Duodenal mucosa (tissue), 2 donors: ENCODE data around the gene MRPL38.

Experiments
- H3K27ac ChIP-seq: one replicate; pipeline ENCODE4 v1.7.0; 2013; ENCODE audit warnings: low read depth, low read length
- H3K27me3 ChIP-seq, 2 donors: one replicate each; pipeline ENCODE4 v1.7.0; 2013; ENCODE audit warnings: low read length in 2 of 2, control low read depth in 1 of 2; ENCODE audit not compliant: insufficient read depth in 2 of 2, control insufficient read depth in 1 of 2
- H3K36me3 ChIP-seq, 2 donors: one replicate each; pipeline ENCODE4 v1.7.0; 2013; ENCODE audit warnings: low read length in 2 of 2, control low read depth in 1 of 2; ENCODE audit not compliant: insufficient read depth in 2 of 2, control insufficient read depth in 1 of 2
- H3K4me1 ChIP-seq, 2 donors: one replicate each; pipeline ENCODE4 v1.7.0; 2013; ENCODE audit warnings: low read length in 2 of 2, control low read depth in 1 of 2; ENCODE audit not compliant: insufficient read depth in 2 of 2, control insufficient read depth in 1 of 2
- H3K4me3 ChIP-seq, 2 donors: one replicate each; pipeline ENCODE4 v1.7.0; 2013; ENCODE audit warnings: low read length in 2 of 2, low read depth in 1 of 2
- H3K9ac ChIP-seq, 2 donors: one replicate each; pipeline ENCODE4 v1.7.0; 2013; ENCODE audit warnings: low read length in 2 of 2, low read depth in 1 of 2
- H3K9me3 ChIP-seq, 2 donors: one replicate each; pipeline ENCODE4 v1.7.0; 2013; ENCODE audit warnings: low read length in 2 of 2, control low read depth in 1 of 2; ENCODE audit not compliant: control insufficient read depth in 1 of 2

Gene MRPL38

DNA sequence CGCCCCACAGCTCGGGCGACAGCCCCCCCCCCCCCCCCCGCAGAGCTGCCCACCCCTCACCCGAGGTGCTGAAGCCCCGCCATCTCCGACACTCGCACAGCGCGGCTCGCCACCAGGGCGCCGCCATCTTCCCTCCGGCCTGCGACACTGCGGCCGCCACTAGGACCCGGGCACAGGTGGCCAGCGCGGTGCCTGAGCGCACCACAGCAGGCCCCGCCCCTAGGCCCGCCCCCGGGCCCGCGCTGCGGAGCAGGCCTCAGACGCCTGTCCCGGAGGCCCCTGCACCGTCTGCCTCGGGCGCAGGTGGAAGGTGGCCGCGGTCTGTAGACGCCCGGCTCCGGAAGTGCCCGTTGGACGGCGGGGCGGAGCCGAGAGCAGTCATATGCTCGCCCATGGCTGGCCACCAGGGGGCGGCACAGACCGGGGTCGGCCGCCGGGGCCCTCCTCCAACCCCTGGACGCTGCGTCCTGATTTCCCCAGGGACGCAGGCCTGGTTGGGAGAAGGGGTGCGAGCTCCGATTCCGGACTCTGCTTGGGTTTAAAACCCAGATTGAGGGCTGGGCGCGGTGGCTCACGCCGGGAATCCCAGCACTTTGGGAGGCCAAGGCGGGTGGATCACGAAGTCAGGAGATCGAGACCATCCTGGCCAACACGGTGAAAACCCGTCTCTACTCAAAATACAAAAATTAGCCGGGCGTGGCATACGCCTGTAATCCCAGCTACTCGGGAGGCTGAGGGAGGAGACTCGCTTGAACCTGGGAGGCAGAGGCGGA, at the start of gene MRPL38:
Gene MRPL38, minus strand, starts transcription at position 136 of the 773 bp plus-strand sequence. Its CDS starts 9 bp downstream, at position 127.
- no peaks in the 10 kb centered on the region for H3K27me3 ChIP-seq
- peaks cover 13 to 25% of the 10 kb centered on the region in 2 donors for H3K36me3 ChIP-seq
- H3K9ac ChIP-seq: peak within 1 kb of the TSS; percentile 56 to 74
- peak within 1 kb of the TSS; percentile 63 to 85 for H3K4me3 ChIP-seq
- no peaks in the 10 kb centered on the region for H3K9me3 ChIP-seq
- peaks cover 16 to 21% of the 10 kb centered on the region in 2 donors for H3K4me1 ChIP-seq
- H3K27ac ChIP-seq: peak within 1 kb of the TSS; percentile 87

GRCh38 chr17:75950855-75951554, 46.3 kb upstream of the MRPL38 start:
- Histone ChIP-seq H3K9ac (no peak overlapping the region), H3K4me3 (no peak overlapping the region), H3K4me1 (no peaks in the 10 kb centered on the region), H3K36me3 (peaks cover 57 to 86% of the 10 kb centered on the region in 2 donors), H3K9me3 (no peaks in the 10 kb centered on the region), H3K27me3 (no peaks in the 10 kb centered on the region), H3K27ac (no peak overlapping the region)

GRCh38 chr17:75950421-75950820, 45.7 kb upstream of the MRPL38 start:
- H3K9ac ChIP-seq: no peak overlapping the region
- H3K27me3 ChIP-seq: no peaks in the 10 kb centered on the region
- H3K36me3 ChIP-seq: peaks cover 55 to 85% of the 10 kb centered on the region in 2 donors
- H3K4me1 ChIP-seq: no peaks in the 10 kb centered on the region
- no peak overlapping the region for H3K4me3 ChIP-seq
- no peaks in the 10 kb centered on the region for H3K9me3 ChIP-seq
- H3K27ac ChIP-seq: no peak overlapping the region

DNA sequence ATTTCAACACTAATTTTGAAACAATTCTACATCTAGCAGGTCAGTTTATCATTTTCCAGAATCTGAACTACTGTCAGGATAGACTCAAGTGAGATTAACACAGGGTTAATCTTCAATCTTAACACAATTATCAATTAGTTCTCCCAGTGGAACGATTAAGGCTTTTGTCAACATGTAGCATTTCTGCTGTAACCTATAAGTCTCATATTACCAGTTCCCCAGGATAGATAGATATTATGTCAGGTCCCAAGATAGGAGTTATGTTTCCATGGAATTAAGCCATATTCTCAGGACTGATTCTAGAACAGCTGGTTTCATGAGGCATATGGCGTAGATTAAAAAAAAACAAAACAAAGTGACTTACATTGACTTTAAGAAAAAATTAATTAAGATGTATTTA, 40.5 kb upstream of the MRPL38 start:
- Histone ChIP-seq H3K4me1 (peaks cover 5 to 7% of the 10 kb centered on the region in 2 donors), H3K27ac (no peak overlapping the region), H3K9me3 (no peaks in the 10 kb centered on the region), H3K36me3 (peaks cover 34 to 52% of the 10 kb centered on the region in 2 donors), H3K27me3 (no peaks in the 10 kb centered on the region), H3K9ac (no peak overlapping the region), H3K4me3 (no peak overlapping the region)

DNA sequence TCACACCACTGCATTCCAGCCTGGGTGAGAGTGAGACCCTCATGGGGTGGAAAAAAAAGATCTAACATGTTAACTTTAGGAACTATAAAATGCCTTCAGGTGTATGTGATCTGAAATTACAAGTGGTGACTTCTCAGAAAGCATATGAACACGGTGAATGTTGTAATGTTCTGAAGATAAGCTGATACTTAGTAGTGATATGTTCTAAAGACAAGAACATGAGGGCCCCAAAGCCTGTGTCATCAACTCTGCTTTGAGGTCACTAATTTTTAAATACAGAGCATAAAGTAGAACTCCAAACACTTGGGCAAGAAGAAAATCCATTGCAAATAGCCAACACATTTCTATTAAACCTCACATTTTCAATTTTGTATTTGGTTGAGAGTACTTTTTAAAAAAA, 38.8 kb upstream of the MRPL38 start:
- Histone ChIP-seq H3K36me3 (peaks cover 24 to 36% of the 10 kb centered on the region in 2 donors), H3K9ac (no peak overlapping the region)

DNA sequence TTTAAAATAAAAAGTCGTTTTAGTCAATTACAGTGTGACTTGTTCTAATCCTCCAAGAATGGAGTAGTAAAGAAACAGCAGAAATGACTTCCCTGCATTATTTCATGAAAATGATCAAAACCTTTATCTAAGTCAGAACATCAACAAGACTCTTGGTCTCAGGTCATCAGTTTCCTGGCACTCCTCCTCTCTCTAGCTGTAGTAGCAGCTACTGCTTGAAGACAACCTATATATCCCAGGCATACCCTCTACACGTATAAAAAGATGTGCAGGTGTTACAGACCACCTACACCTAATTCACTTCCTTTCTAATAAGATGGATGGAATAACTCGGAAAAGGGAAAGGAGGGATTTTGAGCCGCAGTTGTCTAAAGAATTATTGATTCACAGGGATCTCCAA, 37.8 kb upstream of the MRPL38 start:
- H3K4me1 ChIP-seq: peaks cover 5 to 7% of the 10 kb centered on the region in 2 donors

More for the DNA sequence above, 38.8 kb upstream of the MRPL38 start:
- Histone ChIP-seq H3K9me3 (no peaks in the 10 kb centered on the region), H3K4me3 (no peak overlapping the region), H3K27ac (no peak overlapping the region), H3K4me1 (peaks cover 5 to 7% of the 10 kb centered on the region in 2 donors), H3K27me3 (no peaks in the 10 kb centered on the region)

DNA sequence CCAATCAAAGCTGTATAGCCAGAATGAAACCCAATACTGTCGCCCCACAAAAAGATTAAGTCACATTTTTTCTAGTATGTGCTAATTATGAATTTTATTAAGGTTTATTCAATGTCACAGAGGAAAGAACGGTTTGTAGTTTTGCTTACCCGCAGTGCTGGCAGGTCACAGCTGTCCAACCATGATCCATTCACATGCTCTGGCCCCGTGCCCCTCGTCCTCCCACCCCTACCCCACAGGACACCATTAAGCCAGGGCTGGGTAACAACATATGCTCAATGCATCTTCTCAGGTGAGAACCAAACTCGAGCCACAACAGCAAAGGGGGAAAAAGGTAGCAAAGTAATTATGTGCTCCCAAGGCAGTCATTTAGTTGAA, 36.7 kb upstream of the MRPL38 start:
- peaks cover 14 to 19% of the 10 kb centered on the region in 2 donors for H3K36me3 ChIP-seq
- peak overlapping the region; percentile 79 to 80 for H3K4me3 ChIP-seq
- H3K27ac ChIP-seq: no peak overlapping the region
- peak overlapping the region in 1 of 2 donors; percentile 46 for H3K9ac ChIP-seq
- no peaks in the 10 kb centered on the region for H3K27me3 ChIP-seq
- H3K4me1 ChIP-seq: peaks cover 5 to 7% of the 10 kb centered on the region in 2 donors
- no peaks in the 10 kb centered on the region for H3K9me3 ChIP-seq

More for the DNA sequence above, 37.8 kb upstream of the MRPL38 start:
- H3K27ac ChIP-seq: no peak overlapping the region
- H3K9me3 ChIP-seq: no peaks in the 10 kb centered on the region
- H3K4me3 ChIP-seq: no peak overlapping the region
- H3K36me3 ChIP-seq: peaks cover 18 to 26% of the 10 kb centered on the region in 2 donors
- no peak overlapping the region for H3K9ac ChIP-seq
- no peaks in the 10 kb centered on the region for H3K27me3 ChIP-seq

- Histone ChIP-seq H3K9ac (peak within 1 kb of the TSS; percentile 91 to 92), H3K27me3 (no peaks in the 10 kb centered on the region), H3K9me3 (no peaks in the 10 kb centered on the region), H3K27ac (peak within 1 kb of the TSS; percentile 56), H3K4me1 (peaks cover 5 to 7% of the 10 kb centered on the region in 2 donors), H3K4me3 (peak within 1 kb of the TSS; percentile 79 to 80), H3K36me3 (peaks cover 9 to 13% of the 10 kb centered on the region in 2 donors)
Observed at GRCh38 chr17:75940727-75941441, 36.2 kb upstream of the MRPL38 start, which contains the start of gene FBF1. Gene FBF1 (minus strand): TSS chr17:75941042. CDS start chr17:75938149, 2,893 bp downstream.

DNA sequence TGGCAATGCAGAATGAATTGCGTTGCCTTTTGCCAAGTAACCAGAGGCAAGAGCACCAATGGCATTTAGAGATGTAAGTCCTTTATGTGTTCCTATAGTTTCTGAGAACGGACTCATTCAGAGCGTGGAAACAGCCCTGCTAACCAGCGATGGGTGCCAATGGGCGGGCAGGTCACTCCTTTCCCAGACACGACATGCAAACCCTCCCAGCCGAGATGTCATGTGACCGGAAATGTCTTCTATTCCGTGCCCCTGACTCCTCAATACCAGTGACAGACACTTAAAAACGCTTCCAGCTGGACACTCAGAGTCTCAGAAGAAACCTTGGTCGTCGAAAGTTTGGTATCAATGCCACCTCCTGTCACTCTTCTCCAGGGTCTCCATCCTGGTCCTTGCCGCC, 33.0 kb upstream of the MRPL38 start:
- H3K27ac ChIP-seq: no peak overlapping the region
- H3K4me3 ChIP-seq: no peak overlapping the region
- no peaks in the 10 kb centered on the region for H3K27me3 ChIP-seq
- H3K36me3 ChIP-seq: no peaks in the 10 kb centered on the region
- H3K4me1 ChIP-seq: peaks cover 5 to 7% of the 10 kb centered on the region in 2 donors
- no peak overlapping the region for H3K9ac ChIP-seq
- no peaks in the 10 kb centered on the region for H3K9me3 ChIP-seq
